WTC11 (cell line): Measurements from ENCODE around the gene CHEK2. TPM values are rescaled to one million over a fixed set of nuclear protein-coding genes. Genes with fewer than 3 reads are reported as not detected.
"Not testable (repeated sequence)": the region's sequence is repeated elsewhere in the genome, so short reads cannot be mapped to it uniquely, and the experiment has no call there.

Source experiments
- ATAC-seq: fragments of 200-7000 bp; cut with Tn5 transposase; 2 replicates; pipeline ENCODE4 v1.10.0; 2021; ENCODE audit warnings: mild to moderate bottlenecking, moderate library complexity
- CTCF ChIA-PET: fragments of 300-600 bp; sonication (Branson Sonifier 250); formaldehyde crosslinking; loops from one replicate; lab custom pipeline; 2021; ENCODE audit warnings: antibody characterized with exemption; lab: Charles Lee
- POLR2A ChIA-PET: fragments of 350-600 bp; sonication (Branson Sonifier 250); formaldehyde crosslinking; loops from one replicate; lab custom pipeline; 2021; ENCODE audit warnings: antibody characterized with exemption; lab: Charles Lee
- DNase-seq: peaks from one replicate; pipeline ENCODE4 v3.0.0; 2021; ENCODE audit warnings: low spot score
- H3K27ac Mint-ChIP-seq: 2 replicates; pipeline ENCODE4 v1.8.0; 2021; ENCODE audit warnings: mixed read lengths
- H3K27me3 Mint-ChIP-seq: 2 replicates; pipeline ENCODE4 v1.8.0; 2021; ENCODE audit warnings: low read depth, mild to moderate bottlenecking, moderate library complexity, mixed read lengths
- H3K36me3 Mint-ChIP-seq: 2 replicates; pipeline ENCODE4 v1.8.0; 2021; ENCODE audit warnings: mixed read lengths
- H3K4me1 Mint-ChIP-seq: 2 replicates; pipeline ENCODE4 v1.8.0; 2022; ENCODE audit warnings: mixed read lengths
- H3K4me3 Mint-ChIP-seq: 2 replicates; pipeline ENCODE4 v1.8.0; 2021; ENCODE audit warnings: mild to moderate bottlenecking, moderate library complexity, mixed read lengths
- H3K9me3 Mint-ChIP-seq: 2 replicates; pipeline ENCODE4 v1.8.0; 2021; ENCODE audit warnings: mixed read lengths
- ATF1 ChIP-seq: sonication (generic); formaldehyde crosslinking; IDR thresholded peaks from 2 replicates; pipeline ENCODE4 v1.8.1; 2023; ENCODE audit warnings: mild to moderate bottlenecking, moderate library complexity, missing genetic modification reagents
- CREM ChIP-seq: sonication (generic); formaldehyde crosslinking; IDR thresholded peaks from 2 replicates; pipeline ENCODE4 v1.8.1; 2022; ENCODE audit warnings: mild to moderate bottlenecking, missing genetic modification reagents, moderate library complexity
- ESRRA ChIP-seq: sonication (generic); formaldehyde crosslinking; IDR thresholded peaks from 2 replicates; pipeline ENCODE4 v1.8.1; 2022; ENCODE audit warnings: mild to moderate bottlenecking, missing genetic modification reagents, borderline replicate concordance
- JUN ChIP-seq: sonication (generic); formaldehyde crosslinking; IDR thresholded peaks from 2 replicates; pipeline ENCODE4 v1.8.0; 2023; ENCODE audit warnings: mild to moderate bottlenecking, missing genetic modification reagents
- SMAD4 ChIP-seq: sonication (generic); formaldehyde crosslinking; IDR thresholded peaks from 2 replicates; pipeline ENCODE4 v1.8.0; 2022; ENCODE audit warnings: mild to moderate bottlenecking, missing genetic modification reagents
- ZNF138 ChIP-seq: sonication (generic); formaldehyde crosslinking; conservative IDR thresholded peaks from 2 replicates; pipeline ENCODE4 v1.8.1; 2022; ENCODE audit warnings: mild to moderate bottlenecking, moderate library complexity, missing genetic modification reagents
- total RNA-seq: library from RNA; stranded (reverse); gene quantifications from 3 replicates; pipeline ENCODE4 v1.2.3, GENCODE V29; 2021
- TF ChIP-seq, protein P1 (sequence below): fragments of 250-450 bp; sonication (Bioruptor Pico); IDR thresholded peaks from 2 replicates; pipeline ENCODE4 v1.9.0; 2021; ENCODE audit warnings: mild to moderate bottlenecking, borderline replicate concordance
- TF ChIP-seq, protein P2 (sequence below): fragments of 200-600 bp; IDR thresholded peaks from 2 replicates; pipeline ENCODE4 v1.8.0; 2022; ENCODE audit warnings: antibody characterized with exemption

CHEK2 gene
- total RNA-seq, 1 experiment from 2014 or later, result 124 TPM

DNA sequence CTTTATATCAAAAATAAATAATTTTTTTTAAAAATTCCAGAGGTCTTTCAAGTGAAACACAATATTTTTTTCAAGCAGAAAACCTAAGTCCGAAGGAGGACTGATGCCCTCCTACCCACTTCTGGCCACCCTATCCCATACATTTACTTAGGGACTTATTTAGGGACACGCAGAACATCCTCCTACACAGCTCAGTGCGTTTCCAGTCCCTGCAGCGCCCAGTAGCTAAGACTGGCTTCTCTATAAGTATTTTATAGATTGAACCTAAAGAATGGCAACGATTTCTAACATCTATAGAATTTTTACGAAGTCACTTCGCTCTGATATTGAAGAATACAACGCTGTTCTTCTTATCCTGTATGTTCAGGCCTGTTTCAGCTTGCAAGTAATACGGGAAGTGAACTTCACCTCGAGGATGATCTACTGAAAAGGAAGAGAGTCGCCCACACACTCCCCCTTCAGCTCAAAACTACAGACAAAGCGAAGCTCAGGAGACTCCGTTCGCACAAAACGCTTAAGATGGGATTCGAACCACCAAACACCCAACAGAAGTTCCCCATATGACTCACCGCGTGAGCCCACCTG is 328 bp downstream of the CHEK2 start (continued):
- TF ChIP-seq, protein P1, sequence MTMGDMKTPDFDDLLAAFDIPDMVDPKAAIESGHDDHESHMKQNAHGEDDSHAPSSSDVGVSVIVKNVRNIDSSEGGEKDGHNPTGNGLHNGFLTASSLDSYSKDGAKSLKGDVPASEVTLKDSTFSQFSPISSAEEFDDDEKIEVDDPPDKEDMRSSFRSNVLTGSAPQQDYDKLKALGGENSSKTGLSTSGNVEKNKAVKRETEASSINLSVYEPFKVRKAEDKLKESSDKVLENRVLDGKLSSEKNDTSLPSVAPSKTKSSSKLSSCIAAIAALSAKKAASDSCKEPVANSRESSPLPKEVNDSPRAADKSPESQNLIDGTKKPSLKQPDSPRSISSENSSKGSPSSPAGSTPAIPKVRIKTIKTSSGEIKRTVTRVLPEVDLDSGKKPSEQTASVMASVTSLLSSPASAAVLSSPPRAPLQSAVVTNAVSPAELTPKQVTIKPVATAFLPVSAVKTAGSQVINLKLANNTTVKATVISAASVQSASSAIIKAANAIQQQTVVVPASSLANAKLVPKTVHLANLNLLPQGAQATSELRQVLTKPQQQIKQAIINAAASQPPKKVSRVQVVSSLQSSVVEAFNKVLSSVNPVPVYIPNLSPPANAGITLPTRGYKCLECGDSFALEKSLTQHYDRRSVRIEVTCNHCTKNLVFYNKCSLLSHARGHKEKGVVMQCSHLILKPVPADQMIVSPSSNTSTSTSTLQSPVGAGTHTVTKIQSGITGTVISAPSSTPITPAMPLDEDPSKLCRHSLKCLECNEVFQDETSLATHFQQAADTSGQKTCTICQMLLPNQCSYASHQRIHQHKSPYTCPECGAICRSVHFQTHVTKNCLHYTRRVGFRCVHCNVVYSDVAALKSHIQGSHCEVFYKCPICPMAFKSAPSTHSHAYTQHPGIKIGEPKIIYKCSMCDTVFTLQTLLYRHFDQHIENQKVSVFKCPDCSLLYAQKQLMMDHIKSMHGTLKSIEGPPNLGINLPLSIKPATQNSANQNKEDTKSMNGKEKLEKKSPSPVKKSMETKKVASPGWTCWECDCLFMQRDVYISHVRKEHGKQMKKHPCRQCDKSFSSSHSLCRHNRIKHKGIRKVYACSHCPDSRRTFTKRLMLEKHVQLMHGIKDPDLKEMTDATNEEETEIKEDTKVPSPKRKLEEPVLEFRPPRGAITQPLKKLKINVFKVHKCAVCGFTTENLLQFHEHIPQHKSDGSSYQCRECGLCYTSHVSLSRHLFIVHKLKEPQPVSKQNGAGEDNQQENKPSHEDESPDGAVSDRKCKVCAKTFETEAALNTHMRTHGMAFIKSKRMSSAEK (CRISPR knock-in tag), result no peak
- TF ChIP-seq CREM (CRISPR knock-in tag), result no peak

DNA sequence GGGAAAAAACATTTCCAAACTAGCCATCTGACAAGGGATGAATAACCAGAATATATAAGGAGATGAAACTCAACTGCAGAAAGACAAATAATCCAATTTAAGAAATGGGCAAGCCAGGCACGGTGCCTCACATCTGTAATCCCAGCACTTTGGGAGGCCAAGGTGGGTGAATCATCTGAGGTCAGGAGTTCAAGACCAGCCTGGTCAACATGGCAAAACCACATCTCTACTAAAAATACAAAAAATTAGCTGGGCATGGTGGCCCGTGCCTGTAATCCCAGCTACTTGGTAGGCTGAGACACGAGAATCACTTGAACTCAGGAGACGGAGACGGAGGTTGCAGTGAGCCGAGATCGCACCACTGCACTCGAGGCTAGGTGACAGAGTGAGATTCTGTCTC is 2.7 kb downstream of the CHEK2 start:
- H3K9me3 Mint-ChIP-seq, ATAC-seq, CTCF ChIA-PET, H3K27me3 Mint-ChIP-seq, POLR2A ChIA-PET, DNase-seq: not testable (repeated sequence)
- Mint-ChIP-seq H3K27ac (peak overlapping the region; percentile 75), H3K4me1 (peaks cover 77% of the 10 kb centered on the region), H3K4me3 (peak overlapping the region; percentile 54), H3K36me3 (peaks cover 14% of the 10 kb centered on the region)

DNA sequence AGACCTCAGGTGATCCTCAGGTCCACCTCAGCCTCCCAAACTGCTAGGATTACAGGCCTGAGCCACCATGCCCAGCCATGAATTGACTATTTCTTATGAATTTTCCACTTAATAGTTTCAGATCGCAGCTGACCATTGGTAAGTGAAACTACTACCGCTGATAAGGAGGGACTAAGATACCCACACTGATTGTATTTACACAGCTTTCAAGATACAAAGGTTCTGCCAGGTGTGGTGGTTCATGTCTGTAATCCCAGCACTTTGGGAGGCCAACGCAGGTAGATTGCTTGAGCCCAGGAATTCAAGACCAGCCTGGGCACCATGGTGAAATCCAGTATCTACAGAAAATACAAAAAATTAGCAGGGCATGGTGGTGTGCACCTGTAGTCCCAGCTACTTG is 3.9 kb downstream of the CHEK2 start:
- Mint-ChIP-seq H3K27me3 (no peaks in the 10 kb centered on the region), H3K4me1 (peaks cover 75% of the 10 kb centered on the region), H3K27ac (peak overlapping the region; percentile 75)
- TF ChIP-seq CREM (CRISPR knock-in tag) (no peak), ESRRA (no peak), JUN (CRISPR knock-in tag) (no peak), ATF1 (CRISPR knock-in tag) (no peak), SMAD4 (no peak), ZNF138 (CRISPR knock-in tag) (no peak)
- TF ChIP-seq, protein P1 (CRISPR knock-in tag), result no peak
- TF ChIP-seq, protein P2, sequence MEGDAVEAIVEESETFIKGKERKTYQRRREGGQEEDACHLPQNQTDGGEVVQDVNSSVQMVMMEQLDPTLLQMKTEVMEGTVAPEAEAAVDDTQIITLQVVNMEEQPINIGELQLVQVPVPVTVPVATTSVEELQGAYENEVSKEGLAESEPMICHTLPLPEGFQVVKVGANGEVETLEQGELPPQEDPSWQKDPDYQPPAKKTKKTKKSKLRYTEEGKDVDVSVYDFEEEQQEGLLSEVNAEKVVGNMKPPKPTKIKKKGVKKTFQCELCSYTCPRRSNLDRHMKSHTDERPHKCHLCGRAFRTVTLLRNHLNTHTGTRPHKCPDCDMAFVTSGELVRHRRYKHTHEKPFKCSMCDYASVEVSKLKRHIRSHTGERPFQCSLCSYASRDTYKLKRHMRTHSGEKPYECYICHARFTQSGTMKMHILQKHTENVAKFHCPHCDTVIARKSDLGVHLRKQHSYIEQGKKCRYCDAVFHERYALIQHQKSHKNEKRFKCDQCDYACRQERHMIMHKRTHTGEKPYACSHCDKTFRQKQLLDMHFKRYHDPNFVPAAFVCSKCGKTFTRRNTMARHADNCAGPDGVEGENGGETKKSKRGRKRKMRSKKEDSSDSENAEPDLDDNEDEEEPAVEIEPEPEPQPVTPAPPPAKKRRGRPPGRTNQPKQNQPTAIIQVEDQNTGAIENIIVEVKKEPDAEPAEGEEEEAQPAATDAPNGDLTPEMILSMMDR, result no peak
- TF ChIP-seq, all 79 proteins: peak for 0
- peaks cover 22% of the 10 kb centered on the region for H3K36me3 Mint-ChIP-seq
- ChIA-PET POLR2A (no interaction called here), CTCF (no interaction called here)
- DNase-seq (no peak), ATAC-seq (no peak)
- no peaks in the 10 kb centered on the region for H3K9me3 Mint-ChIP-seq
- H3K4me3 Mint-ChIP-seq, result no peak overlapping the region
